Loucy (cell line): ENCODE data around the gene KRTAP9-9.
"Not testable (repeated sequence)": the region's sequence is repeated elsewhere in the genome, so short reads cannot be mapped to it uniquely, and the experiment has no call there.

Source experiments
- H2AFZ ChIP-seq: fragments of 200-600 bp; sonication (generic); 2 replicates; pipeline ENCODE4 v1.6.0; 2016; ENCODE audit warnings: antibody characterized with exemption, mild to moderate bottlenecking, low read length, moderate library complexity
- H3F3A ChIP-seq: fragments of 200-600 bp; 2 replicates; pipeline ENCODE4 v1.6.0; 2016; ENCODE audit warnings: antibody characterized with exemption, low read depth, mild to moderate bottlenecking
- H3K27me3 ChIP-seq: fragments of 200-600 bp; sonication (generic); 2 replicates; pipeline ENCODE4 v1.6.1; 2014; ENCODE audit warnings: low read length, mild to moderate bottlenecking; ENCODE audit not compliant: insufficient read depth, poor library complexity, severe bottlenecking
- H3K36me3 ChIP-seq: fragments of 200-600 bp; sonication (generic); 2 replicates; pipeline ENCODE4 v1.6.1; 2016; ENCODE audit warnings: low read length; ENCODE audit not compliant: insufficient read depth
- H3K4me1 ChIP-seq: fragments of 200-600 bp; sonication (generic); 2 replicates; pipeline ENCODE4 v1.5.1; 2014; ENCODE audit warnings: low read length, mild to moderate bottlenecking; ENCODE audit not compliant: insufficient read depth, poor library complexity, severe bottlenecking
- H3K4me2 ChIP-seq: fragments of 200-600 bp; sonication (generic); 2 replicates; pipeline ENCODE4 v1.6.0; 2014; ENCODE audit warnings: antibody characterized with exemption, low read length, low read depth, mild to moderate bottlenecking; ENCODE audit not compliant: poor library complexity, severe bottlenecking
- H3K4me3 ChIP-seq: fragments of 200-600 bp; sonication (generic); 2 replicates; pipeline ENCODE4 v1.5.1; 2014; ENCODE audit warnings: low read length, mild to moderate bottlenecking, mixed read lengths; ENCODE audit not compliant: poor library complexity, severe bottlenecking
- H3K79me2 ChIP-seq: fragments of 200-600 bp; sonication (generic); 2 replicates; pipeline ENCODE4 v1.6.1; 2014; ENCODE audit warnings: low read length; ENCODE audit not compliant: insufficient read depth
- H3K9ac ChIP-seq: fragments of 200-600 bp; sonication (generic); 2 replicates; pipeline ENCODE4 v1.6.0; 2014; ENCODE audit warnings: mild to moderate bottlenecking, low read depth, low read length, moderate library complexity; ENCODE audit not compliant: poor library complexity, severe bottlenecking
- H3K9me2 ChIP-seq: fragments of 200-600 bp; sonication (generic); replicated peaks from 2 replicates; pipeline ENCODE4 v1.6.1; 2016; ENCODE audit warnings: low read depth, low read length, mixed read lengths
- H3K9me3 ChIP-seq: fragments of 200-600 bp; sonication (generic); 2 replicates; pipeline ENCODE4 v1.6.1; 2014; ENCODE audit warnings: mild to moderate bottlenecking, antibody characterized with exemption, low read length, low read depth; ENCODE audit not compliant: insufficient read depth
- H4K20me1 ChIP-seq: fragments of 200-600 bp; sonication (generic); 2 replicates; pipeline ENCODE4 v1.6.0; 2014; ENCODE audit warnings: antibody characterized with exemption, low read length, mild to moderate bottlenecking; ENCODE audit not compliant: insufficient read depth, poor library complexity, severe bottlenecking
- EZH2phosphoT487 ChIP-seq: fragments of 200-600 bp; IDR thresholded peaks from 2 replicates; pipeline ENCODE4 v1.6.1; 2018; ENCODE audit warnings: antibody characterized with exemption, mild to moderate bottlenecking, moderate library complexity, borderline replicate concordance
- TF ChIP-seq, protein P1 (sequence below): fragments of 200-600 bp; sonication (generic); conservative IDR thresholded peaks from 2 replicates; pipeline ENCODE4 v1.5.1; 2014; ENCODE audit warnings: mild to moderate bottlenecking, antibody characterized with exemption, low read length

The KRTAP9-9 gene

GRCh38 chr17:41230094-41230493, 25.1 kb upstream of the KRTAP9-9 start:
- no peak overlapping the region for H3K4me2 ChIP-seq
- no peaks in the 10 kb centered on the region for H3K9me3 ChIP-seq
- H3K27me3 ChIP-seq: no peaks in the 10 kb centered on the region
- no peaks in the 10 kb centered on the region for H3F3A ChIP-seq
- no peak for TF ChIP-seq EZH2phosphoT487
- TF ChIP-seq, protein P1, sequence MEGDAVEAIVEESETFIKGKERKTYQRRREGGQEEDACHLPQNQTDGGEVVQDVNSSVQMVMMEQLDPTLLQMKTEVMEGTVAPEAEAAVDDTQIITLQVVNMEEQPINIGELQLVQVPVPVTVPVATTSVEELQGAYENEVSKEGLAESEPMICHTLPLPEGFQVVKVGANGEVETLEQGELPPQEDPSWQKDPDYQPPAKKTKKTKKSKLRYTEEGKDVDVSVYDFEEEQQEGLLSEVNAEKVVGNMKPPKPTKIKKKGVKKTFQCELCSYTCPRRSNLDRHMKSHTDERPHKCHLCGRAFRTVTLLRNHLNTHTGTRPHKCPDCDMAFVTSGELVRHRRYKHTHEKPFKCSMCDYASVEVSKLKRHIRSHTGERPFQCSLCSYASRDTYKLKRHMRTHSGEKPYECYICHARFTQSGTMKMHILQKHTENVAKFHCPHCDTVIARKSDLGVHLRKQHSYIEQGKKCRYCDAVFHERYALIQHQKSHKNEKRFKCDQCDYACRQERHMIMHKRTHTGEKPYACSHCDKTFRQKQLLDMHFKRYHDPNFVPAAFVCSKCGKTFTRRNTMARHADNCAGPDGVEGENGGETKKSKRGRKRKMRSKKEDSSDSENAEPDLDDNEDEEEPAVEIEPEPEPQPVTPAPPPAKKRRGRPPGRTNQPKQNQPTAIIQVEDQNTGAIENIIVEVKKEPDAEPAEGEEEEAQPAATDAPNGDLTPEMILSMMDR: no peak
- H3K4me1 ChIP-seq: no peaks in the 10 kb centered on the region
- H3K4me3 ChIP-seq: no peak overlapping the region
- no peaks in the 10 kb centered on the region for H3K9me2 ChIP-seq
- H3K79me2 ChIP-seq: no peaks in the 10 kb centered on the region
- H3K9ac ChIP-seq: no peak overlapping the region
- H4K20me1 ChIP-seq: no peaks in the 10 kb centered on the region
- H2AFZ ChIP-seq: no peak overlapping the region
- H3K36me3 ChIP-seq: no peaks in the 10 kb centered on the region

- Histone ChIP-seq H3K9ac (no peak overlapping the region), H2AFZ (no peak overlapping the region), H3K9me2 (no peaks in the 10 kb centered on the region), H4K20me1 (no peaks in the 10 kb centered on the region), H3K4me2 (no peak overlapping the region), H3F3A (no peaks in the 10 kb centered on the region), H3K79me2 (no peaks in the 10 kb centered on the region), H3K4me3 (no peak overlapping the region), H3K27me3 (no peaks in the 10 kb centered on the region), H3K4me1 (no peaks in the 10 kb centered on the region), H3K9me3 (no peaks in the 10 kb centered on the region), H3K36me3 (no peaks in the 10 kb centered on the region)
- TF ChIP-seq EZH2phosphoT487: no peak
- TF ChIP-seq, protein P1: no peak
Measured at GRCh38 chr17:41231731-41232130, 23.5 kb upstream of the KRTAP9-9 start.

GRCh38 chr17:41232399-41233105, 22.6 kb upstream of the KRTAP9-9 start, which contains the start of gene KRTAP9-3:
Gene KRTAP9-3 (plus strand): TSS chr17:41232449. CDS start chr17:41232502, 53 bp downstream.
- H3K4me2 ChIP-seq, H3K27me3 ChIP-seq, H3K36me3 ChIP-seq, H3K4me3 ChIP-seq, H2AFZ ChIP-seq, H3K9ac ChIP-seq, H3K9me2 ChIP-seq, H3F3A ChIP-seq, H4K20me1 ChIP-seq, H3K9me3 ChIP-seq, H3K4me1 ChIP-seq, H3K79me2 ChIP-seq: not testable (repeated sequence)

GRCh38 chr17:41237116-41237515, 18.1 kb upstream of the KRTAP9-9 start:
- H4K20me1 ChIP-seq, H3K4me2 ChIP-seq, H2AFZ ChIP-seq, H3K4me1 ChIP-seq, H3K36me3 ChIP-seq, H3K79me2 ChIP-seq, H3K27me3 ChIP-seq, H3K4me3 ChIP-seq, H3K9ac ChIP-seq, H3K9me2 ChIP-seq, H3F3A ChIP-seq, H3K9me3 ChIP-seq: not testable (repeated sequence)

- H2AFZ ChIP-seq: not testable (repeated sequence)
Measured at GRCh38 chr17:41237949-41238437, 17.2 kb upstream of the KRTAP9-9 start, which contains the start of gene KRTAP9-8. Gene KRTAP9-8 (plus strand): TSS chr17:41237999. CDS start chr17:41238052, 53 bp downstream.

More at GRCh38 chr17:41237949-41238437, 17.2 kb upstream of the KRTAP9-9 start, which contains the start of gene KRTAP9-8:
- H3K9me2 ChIP-seq, H3K4me2 ChIP-seq, H3F3A ChIP-seq, H3K27me3 ChIP-seq, H3K9ac ChIP-seq, H4K20me1 ChIP-seq, H3K79me2 ChIP-seq, H3K4me1 ChIP-seq, H3K4me3 ChIP-seq, H3K9me3 ChIP-seq, H3K36me3 ChIP-seq: not testable (repeated sequence)
